Glomerular visceral epithelial cell (primary cell): ENCODE results near the gene RIPPLY3.
"Not testable (repeated sequence)": the region's sequence is repeated elsewhere in the genome, so short reads cannot be mapped to it uniquely, and the experiment has no call there.

Experiments
- DNase-seq: peaks from one replicate; pipeline ENCODE4 v3.0.0-alpha.2; 2016; ENCODE audit errors: extremely low spot score

Gene RIPPLY3

GRCh38 chr21:36981049-36981391 lies 25.5 kb upstream of the RIPPLY3 start:
- DNase-seq, result no peak

- no peak for DNase-seq
Measured at GRCh38 chr21:36981977-36982700, 24.4 kb upstream of the RIPPLY3 start.

GRCh38 chr21:36985751-36986594 lies 20.5 kb upstream of the RIPPLY3 start:
- DNase-seq, result no peak

GRCh38 chr21:36987845-36988244 lies 18.7 kb upstream of the RIPPLY3 start:
- no peak for DNase-seq

- DNase-seq, result no peak
Measured at GRCh38 chr21:36988536-36988935, 18.0 kb upstream of the RIPPLY3 start.

- DNase-seq, result not testable (repeated sequence)
Measured at GRCh38 chr21:36989199-36989698, 17.3 kb upstream of the RIPPLY3 start.

- peak; percentile 94 for DNase-seq
Measured at GRCh38 chr21:36989699-36990507, 16.6 kb upstream of the RIPPLY3 start.

- DNase-seq, result no peak
Measured at GRCh38 chr21:36990508-36991205, 15.8 kb upstream of the RIPPLY3 start.

GRCh38 chr21:36992671-36993070 lies 13.8 kb upstream of the RIPPLY3 start:
- no peak for DNase-seq

GRCh38 chr21:36994501-36995158 lies 11.9 kb upstream of the RIPPLY3 start:
- no peak for DNase-seq

- DNase-seq, result not testable (repeated sequence)
Measured at GRCh38 chr21:36995285-36995684, 11.2 kb upstream of the RIPPLY3 start.

GRCh38 chr21:36999131-36999898 lies 7.2 kb upstream of the RIPPLY3 start:
- no peak for DNase-seq

- DNase-seq, result no peak
Measured at GRCh38 chr21:37000381-37000780, 6.1 kb upstream of the RIPPLY3 start.

GRCh38 chr21:37001441-37001840 lies 5.1 kb upstream of the RIPPLY3 start:
- DNase-seq, result no peak

GRCh38 chr21:37002851-37003250 lies 3.7 kb upstream of the RIPPLY3 start:
- not testable (repeated sequence) for DNase-seq

GRCh38 chr21:37003917-37004316 lies 2.6 kb upstream of the RIPPLY3 start:
- DNase-seq, result not testable (repeated sequence)

- no peak for DNase-seq
Measured at GRCh38 chr21:37005548-37006485, 685 bp upstream of the RIPPLY3 start.

- DNase-seq, result no peak
Measured at GRCh38 chr21:37008724-37009123, 2.2 kb downstream of the RIPPLY3 start.

GRCh38 chr21:37009740-37010341 lies 3.3 kb downstream of the RIPPLY3 start:
- DNase-seq, result peak; percentile 90
